Measurements from ENCODE around the gene DOCK2.
A peak's percentile ranks its signal among the peaks of the same experiment; 100 is the strongest.
"Not testable (repeated sequence)": the region's sequence is repeated elsewhere in the genome, so short reads cannot be mapped to it uniquely, and the experiment has no call there.

DOCK2 gene

DNA sequence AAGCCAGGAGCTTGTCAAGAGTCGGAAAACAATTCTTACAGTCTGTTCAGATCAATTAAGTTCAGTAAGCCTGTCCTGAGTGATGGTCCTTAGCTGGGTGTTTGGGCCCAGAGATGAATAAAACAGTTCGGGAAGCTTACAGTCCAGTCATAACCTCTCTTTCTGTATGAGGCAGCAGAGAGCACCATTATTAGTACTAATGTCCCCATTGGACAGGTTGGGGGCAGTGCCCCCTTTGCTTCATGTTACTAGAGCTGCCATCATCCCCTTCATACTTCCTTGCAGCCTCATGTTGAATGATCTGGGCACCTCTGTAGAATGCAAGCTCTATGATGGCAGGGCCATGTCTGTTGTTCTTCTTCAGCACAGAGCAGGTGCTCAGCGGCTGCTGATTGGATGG is 9.8 kb downstream of the DOCK2 start:
- no peak for DNase-seq

GRCh38 chr5:169647566-169647965 is 10.5 kb downstream of the DOCK2 start:
- no peak for DNase-seq

DNA sequence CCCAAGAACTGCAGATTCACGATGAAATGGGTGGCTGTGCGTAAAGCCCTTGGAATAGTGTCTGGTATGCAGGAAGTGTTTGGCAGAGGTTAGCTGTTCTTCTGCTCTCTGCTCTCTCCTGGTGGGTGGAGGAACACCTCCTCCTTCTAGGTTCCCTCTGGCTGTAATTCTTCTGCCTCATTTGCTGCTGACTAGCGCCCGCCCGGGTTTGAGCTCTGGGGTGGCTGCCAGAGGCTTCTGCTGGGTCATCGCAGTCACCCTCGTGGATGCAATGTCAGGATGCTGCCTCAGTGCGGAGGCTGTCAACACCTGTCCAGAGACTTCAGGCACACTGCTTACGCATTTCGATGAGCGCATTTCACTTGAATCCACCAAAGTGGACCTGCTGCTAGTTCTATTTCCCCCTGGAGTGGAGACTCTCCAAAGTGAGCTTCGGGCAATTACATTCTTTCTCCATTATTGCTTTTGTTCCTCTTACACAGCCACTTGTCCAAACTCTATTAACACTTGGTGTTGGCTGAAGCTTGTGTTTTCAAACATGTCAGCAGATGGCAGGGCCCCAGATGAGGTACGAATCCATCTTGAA is 11.7 kb downstream of the DOCK2 start:
- DNase-seq, result no peak

DNA sequence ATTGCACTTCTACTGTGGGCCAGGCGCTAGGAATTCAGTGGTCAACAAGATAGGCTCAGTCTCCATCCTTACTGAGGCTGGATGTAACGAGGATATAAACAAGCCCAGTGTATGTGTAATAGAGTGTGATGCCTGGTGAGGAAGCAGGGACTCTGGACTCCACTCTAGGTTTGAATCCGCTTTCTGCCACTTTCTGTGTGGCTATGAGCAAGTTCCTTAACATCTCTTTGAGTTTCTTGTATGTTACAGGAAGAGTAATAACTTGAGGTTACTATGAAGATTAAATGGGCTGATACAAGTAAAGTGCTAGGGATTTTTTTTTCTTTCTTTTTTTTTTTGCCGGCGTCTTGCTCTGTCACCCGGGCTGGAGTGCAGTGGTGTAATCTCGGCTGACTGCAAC is 12.4 kb downstream of the DOCK2 start:
- no peak for DNase-seq

DNA sequence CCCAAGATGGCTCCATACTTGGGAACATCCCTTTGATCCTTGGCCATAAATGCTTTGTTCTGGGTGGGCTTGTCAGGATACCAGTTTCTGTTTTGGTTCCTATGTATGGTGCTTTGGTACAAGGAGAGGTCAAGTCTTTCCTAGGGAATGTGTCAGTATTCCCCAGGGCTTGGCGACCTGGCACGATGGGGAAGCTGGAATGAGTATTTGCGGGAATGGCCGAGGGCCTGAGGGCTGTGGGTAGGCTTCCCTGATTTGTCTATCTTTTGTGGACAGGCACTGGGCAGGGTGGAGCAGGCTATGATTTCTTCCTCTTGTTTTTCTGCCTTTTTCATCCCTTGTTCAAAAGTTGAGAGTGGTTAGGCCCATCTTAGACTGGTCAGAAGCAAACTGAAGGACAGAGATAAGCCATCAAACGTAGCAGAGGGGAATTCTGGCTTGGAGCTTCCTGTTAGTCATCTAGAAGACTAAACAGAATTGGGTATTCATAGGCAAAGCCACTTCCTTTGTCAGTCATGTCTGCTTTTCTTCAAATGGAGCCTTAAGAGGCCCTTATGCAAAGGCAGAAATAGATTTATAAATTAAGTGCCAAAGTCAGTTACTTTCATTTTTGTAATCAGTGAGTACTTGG is 13.7 kb downstream of the DOCK2 start:
- DNase-seq, result no peak

GRCh38 chr5:169651526-169651925 is 14.5 kb downstream of the DOCK2 start:
- no peak for DNase-seq

DNA sequence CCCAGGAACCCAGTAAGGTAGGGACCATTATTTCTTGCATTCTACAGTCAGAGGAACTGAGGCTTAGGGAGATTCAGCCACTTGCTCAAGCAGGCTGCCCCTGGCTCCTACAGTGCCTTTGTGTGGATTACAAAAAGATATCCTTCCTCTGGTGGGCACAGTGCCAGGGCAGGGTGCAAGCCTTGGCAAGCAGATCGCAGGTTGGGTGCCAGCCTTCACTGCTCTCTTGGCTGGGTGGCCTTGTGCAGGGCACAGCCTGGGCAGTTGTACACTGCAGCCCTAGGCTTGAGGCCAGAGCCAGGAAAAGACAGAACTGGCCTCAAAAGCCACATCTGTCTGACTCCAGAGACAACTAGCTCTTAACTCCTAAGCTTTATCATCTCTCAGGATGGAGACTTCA is 15.0 kb downstream of the DOCK2 start:
- no peak for DNase-seq

DNA sequence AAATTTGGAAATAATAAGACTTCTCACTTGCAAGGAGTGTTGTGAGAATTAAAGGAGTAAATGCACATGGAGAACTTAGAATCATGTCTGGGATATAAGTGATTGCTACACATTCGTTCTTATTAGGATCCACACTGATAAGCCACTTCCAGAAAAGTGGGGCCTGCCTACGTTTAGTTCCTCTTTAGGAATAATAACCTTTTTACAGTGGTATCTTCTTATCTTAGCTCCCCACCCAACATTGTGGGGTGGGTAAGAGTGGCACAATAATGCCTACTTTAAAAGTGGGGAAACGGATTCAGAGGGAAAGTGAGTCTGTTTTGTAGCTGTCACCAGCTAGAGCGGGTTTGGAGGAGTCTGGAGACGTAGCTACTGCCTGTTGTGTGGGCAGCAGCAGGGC is 16.0 kb downstream of the DOCK2 start:
- DNase-seq, result no peak

GRCh38 chr5:169655353-169655752 is 18.3 kb downstream of the DOCK2 start:
- DNase-seq, result no peak

DNA sequence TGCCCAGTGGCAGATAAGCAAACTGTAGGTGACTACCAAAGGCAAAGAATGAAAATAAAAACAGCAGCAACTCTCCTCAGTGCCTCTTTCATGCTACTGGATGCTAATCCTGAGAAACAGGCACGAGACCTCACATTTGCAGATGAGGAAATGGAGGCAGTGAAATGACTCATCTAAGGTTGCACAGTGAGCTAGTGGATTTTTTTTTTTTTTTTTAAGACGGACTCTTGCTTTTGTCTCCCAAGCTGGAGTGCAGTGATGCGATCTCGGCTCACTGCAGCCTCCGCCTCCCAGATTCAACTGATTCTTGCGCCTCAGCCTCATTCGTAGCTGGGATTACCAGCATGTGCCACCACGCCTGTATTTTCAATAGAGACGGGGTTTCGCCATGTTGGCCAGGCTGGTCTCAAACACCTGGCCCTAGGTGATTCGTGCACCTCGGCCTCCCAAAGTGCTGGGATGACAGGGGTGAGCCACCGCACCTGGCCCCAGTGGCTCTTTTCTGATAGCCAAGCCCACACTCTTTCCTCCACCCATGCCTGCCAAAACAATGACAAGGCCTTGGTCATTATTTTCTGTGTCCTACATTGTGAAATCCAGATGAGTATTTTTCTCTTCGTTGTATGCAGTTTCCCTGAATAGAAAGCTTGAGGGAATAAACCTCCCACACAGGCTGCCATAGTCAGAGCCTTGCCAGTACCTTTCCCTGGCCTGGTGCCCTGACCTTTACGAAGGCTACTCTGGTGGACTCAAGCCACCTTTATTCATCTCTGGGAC is 19.2 kb downstream of the DOCK2 start:
- no peak for DNase-seq

DNA sequence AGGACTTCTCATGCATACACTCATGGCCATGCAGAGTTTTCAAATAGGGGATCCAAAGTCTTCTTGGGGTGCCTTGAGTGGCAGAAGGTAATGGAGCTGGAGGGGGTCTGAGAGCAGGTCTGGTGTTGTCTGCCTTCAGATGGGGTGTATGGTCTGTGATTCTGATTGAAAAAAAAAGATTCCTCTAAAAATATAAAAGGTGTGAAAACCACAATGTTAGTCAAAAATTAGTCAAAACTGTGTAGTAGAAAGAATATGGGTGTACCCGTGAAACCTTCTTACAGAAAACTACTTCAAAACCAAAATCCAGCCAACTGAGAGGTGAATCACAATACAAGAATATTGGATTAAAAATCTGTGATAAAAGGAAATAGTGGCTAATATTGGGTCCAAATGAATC is 20.1 kb downstream of the DOCK2 start:
- DNase-seq, result no peak

DNA sequence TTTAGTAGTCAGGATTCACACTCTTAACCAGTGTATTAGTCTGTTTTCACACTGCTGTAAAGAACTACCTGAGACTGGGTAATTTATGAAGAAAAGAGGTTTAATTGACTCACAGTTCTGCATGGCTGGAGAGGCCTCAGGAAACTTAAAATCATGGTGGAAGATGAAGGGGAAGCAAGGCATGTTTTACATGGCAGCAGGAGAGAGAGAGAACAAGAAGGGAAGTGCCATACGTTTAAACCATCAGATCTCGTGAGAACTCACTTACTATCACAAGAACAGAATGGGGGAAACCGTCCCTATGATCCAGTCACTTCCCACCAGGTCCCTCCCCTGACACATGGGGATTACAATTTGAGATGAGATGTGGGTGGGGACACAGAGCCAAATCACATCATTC is 25.4 kb downstream of the DOCK2 start:
- not testable (repeated sequence) for DNase-seq

GRCh38 chr5:169663537-169663936 is 26.5 kb downstream of the DOCK2 start:
- no peak for DNase-seq

GRCh38 chr5:169666365-169666764 is 29.3 kb downstream of the DOCK2 start:
- no peak for DNase-seq

DNA sequence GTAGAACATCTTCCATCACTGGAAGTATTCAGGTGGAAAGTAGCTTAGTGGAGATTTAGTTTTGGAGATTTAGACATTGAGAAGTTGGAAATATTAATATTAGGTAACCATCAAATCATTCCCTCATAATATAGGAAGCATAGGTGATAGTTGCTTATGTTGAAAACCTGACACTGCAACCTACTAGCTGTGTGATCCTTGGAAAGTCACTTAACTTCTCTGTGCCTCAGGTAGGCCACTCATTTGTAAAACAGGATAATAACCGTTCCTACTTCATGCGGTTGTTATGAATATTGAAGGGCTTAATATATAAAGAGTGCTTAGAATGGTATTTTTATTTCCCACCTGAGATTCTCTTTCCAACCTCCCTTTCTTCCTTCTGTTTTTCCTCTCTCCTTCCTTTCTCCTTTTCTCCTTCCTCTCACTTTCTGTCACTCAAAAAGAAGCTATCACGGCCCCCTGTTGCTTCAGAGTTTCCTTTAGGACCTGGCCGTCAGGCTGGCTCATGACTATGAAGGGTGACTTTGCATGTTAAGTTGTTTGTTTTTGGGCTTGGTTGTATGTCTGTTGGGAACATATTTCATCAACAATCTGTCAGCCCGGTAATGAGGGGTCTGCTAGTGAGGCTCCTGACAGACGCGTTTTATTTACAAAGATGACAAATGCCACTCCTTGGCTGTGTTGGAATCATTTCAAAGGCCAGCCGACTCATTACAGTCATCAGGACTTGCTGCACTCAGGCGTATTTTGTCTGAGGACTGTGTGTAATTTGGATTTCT is 31.0 kb downstream of the DOCK2 start:
- DNase-seq, result peak; percentile 29

GRCh38 chr5:169668732-169669131 is 31.7 kb downstream of the DOCK2 start:
- no peak for DNase-seq

- DNase-seq, result no peak
Measured at GRCh38 chr5:169670769-169671525, 33.9 kb downstream of the DOCK2 start.

GRCh38 chr5:169682026-169682425 is 45.0 kb downstream of the DOCK2 start:
- no peak for DNase-seq

GRCh38 chr5:169686137-169686536 is 49.1 kb downstream of the DOCK2 start:
- DNase-seq, result no peak

GRCh38 chr5:169688106-169688505 is 51.0 kb downstream of the DOCK2 start:
- no peak for DNase-seq

GRCh38 chr5:169691471-169691870 is 54.4 kb downstream of the DOCK2 start:
- no peak for DNase-seq

DNA sequence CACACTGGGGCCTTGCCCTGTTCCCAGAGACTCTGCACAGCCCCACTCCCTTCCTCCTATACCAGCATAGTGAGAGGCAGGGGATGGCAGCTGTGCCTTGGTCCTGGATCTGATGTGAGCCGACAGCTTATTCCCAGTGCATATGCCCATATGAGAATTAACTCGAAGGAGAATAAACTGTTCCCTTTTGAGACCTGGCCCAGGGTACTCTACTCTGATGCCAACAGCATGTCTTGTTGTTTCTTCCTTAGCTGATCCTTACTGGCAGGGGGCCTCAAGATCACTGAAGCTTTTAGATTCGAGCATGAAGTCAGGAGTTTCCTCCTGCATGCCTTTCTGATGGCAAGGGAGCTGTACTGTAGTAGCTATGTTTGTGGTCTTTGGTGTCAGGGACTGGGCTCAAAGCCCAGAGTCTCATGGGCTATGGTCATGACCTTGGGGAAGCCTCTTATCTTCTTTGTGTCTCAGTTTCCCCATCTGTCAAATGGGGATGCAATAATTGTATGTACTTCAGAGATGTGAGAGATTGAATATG is 57.1 kb downstream of the DOCK2 start:
- DNase-seq, result no peak

Data from NCI-H2171 (cell line).